Ramos (cell line): ENCODE results near the gene RACK1.
"Not testable (repeated sequence)": the region's sequence is repeated elsewhere in the genome, so short reads cannot be mapped to it uniquely, and the experiment has no call there.

Source experiments
- in situ Hi-C: fragments of 300-500 bp; cut with MboI; formaldehyde crosslinking; loops from one replicate; pipeline ENCODE4 v1.14.3; 2022; ENCODE audit warnings: low sequenced_read_pairs; ENCODE audit not compliant: unreplicated experiment

The RACK1 gene

DNA sequence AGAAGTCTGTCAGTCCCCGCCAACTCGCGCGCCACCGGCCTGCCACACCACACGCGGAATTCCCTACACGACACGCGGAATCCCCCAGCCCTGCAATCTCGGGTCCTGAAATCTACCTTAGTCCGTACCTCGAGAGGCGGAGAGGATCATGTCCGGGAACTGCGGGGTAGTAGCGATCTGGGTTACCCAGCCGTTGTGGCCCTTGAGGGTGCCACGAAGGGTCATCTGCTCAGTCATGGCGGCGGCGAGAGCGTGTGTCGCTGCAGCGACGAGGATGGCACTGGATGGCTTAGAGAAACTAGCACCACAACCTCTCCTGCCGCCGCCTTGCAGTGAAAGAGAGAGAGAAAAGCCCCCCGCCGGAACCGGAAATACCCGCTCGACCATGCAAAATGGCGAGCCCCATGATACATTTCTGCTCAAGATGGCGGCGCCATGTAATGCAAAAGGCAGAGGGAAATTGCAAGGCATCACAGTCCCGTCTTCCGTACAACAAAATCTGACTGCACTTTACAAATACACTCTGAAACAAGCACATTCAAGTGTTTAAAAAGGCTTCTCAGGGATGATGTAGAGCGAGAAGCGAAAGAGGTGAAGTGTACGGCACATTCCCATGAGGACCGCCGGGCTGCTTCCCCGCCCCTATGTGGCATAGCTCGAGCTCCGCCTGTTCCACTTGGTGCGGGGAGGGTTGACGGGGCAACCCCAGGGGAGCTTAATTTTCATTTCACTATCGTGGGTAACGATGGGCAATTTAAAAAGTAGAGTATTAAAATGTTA is at the start of gene RACK1:
Gene RACK1 (minus strand): TSS at position 343 of the 780 bp plus-strand sequence. CDS start 106 bp downstream, at position 237.
- in situ Hi-C loops: no loop called here

- in situ Hi-C loops: not testable (repeated sequence)
These were observed 43.6 kb upstream of the RACK1 start for GRCh38 chr5:181287331-181287730.

DNA sequence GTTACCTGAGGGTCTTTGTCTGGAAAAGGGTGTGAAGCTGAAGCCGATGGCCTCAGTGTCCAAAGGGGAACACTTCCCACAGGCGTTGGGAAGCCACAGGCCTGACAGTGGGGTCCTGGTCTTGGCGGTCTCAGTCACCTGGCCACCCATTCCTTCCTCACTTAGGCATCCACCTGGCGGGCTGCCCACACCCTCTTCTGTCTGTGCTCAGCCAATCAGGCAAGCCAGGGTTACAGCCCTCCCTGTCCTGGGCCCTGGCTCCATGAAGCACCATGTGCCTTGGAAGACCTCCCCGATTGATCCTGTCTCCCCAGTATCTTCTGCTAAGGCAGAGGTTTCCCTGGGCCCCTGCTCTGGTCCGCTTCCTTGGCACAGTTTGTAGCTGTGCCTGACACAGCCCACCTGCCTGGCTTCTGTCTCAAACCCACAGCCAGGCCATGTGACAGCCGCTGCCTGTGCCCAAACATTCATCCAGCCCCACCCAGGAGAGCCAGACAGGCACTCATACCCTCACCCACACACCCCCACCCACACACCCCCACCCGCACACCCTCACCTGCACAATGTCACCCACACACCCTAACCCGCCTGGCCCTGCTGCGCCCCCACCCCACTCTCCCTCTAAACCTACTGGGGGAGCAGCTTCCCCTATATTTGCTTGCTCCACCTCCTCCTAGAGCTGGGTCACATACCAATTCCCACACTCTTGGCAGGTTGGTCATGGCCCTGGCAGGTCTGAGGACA is 42.4 kb upstream of the RACK1 start:
- in situ Hi-C loops: not testable (repeated sequence)

- in situ Hi-C loops: not testable (repeated sequence)
These were observed 40.4 kb upstream of the RACK1 start for GRCh38 chr5:181283841-181284755.

GRCh38 chr5:181283347-181283746 is 39.6 kb upstream of the RACK1 start:
- in situ Hi-C loops: no loop called here

GRCh38 chr5:181282874-181283273 is 39.2 kb upstream of the RACK1 start:
- in situ Hi-C loops: no loop called here

- in situ Hi-C loops: not testable (repeated sequence)
These were observed 38.7 kb upstream of the RACK1 start for GRCh38 chr5:181282415-181282814.

DNA sequence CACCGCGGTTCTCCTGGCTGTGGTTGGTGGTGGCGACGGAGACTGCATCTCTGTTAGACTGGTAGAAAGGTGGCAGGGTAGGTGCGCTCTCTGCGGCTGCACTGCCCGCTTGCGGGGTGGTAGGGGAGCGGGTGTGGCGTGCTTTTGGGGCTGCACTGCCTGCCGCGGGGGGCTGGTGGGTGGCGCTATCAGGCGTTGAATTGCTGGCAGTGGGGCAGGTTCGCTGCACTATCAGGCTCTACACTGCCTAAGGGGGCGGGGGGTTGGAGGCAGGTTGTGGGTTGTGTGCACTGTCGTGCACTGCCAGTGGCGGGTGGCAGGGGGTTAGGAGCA is 38.2 kb upstream of the RACK1 start:
- in situ Hi-C loops: no loop called here

DNA sequence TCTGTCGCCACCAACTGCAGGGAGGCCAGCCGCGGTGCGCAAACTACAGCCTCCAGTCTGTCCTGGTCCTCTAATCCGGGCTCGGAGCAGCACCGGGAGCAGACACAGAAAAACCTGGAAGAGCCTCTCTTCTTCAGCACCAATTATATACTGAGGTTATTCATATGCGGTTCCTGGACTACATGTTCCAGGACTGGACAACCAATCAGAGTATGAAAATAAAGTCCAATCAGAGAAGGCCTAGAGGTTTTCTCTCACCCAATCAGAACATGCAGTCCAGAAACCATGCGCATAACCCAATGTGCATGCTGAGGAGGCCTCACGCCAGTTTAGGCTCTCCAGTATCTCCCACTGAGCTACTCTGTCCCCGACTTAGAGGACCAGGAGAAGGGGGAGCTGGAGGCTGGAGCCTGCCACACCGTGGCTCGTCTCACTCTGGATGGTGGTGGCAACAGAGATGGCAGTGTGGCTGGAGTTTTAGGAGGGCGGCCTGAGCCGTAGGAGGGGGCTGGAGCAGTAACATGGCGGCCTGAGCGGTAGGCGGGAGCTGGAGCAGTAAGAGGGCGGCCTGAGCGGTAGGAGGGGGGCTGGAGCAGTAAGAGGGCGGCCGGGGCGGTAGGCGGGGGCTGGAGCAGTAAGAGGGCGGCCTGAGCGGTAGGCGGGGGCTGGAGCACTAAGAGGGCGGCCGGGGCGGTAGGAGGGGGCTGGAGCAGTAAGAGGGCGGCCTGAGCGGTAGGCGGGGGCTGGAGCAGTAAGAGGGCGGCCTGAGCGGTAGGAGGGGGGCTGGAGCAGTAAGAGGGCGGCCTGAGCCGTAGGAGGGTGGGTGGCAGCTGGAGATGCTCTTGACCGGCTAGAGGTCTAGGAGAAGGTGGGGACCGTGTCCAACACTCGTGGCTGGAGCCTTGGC is 37.6 kb upstream of the RACK1 start:
- in situ Hi-C loops: no loop called here

DNA sequence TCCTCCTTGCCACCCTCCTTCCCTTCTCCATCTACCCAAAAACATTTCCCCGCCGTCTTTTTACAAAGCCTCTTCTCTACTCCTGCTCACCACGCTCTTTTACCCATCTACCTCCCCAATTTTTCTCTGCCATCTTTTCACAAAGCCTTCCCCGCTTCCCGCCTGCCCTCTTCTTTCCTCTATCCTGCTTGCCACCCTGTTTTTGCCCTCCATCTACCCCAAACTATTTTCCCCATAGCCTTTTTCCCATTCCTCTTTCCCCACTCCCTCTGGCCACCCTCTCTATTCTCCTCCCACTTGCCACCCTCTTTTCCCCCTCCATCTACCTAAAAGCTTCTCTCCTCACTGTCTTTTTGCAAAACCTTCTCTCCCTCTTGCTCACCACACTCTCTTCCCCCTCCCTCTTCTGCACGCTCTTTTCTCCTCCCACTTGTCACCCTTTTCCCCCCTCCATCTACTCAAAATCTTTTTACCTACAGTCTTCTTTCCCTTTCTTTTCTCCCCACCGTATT is 36.6 kb upstream of the RACK1 start:
- in situ Hi-C loops: no loop called here

GRCh38 chr5:181273433-181273744 is 29.7 kb upstream of the RACK1 start:
- in situ Hi-C loops: not testable (repeated sequence)

DNA sequence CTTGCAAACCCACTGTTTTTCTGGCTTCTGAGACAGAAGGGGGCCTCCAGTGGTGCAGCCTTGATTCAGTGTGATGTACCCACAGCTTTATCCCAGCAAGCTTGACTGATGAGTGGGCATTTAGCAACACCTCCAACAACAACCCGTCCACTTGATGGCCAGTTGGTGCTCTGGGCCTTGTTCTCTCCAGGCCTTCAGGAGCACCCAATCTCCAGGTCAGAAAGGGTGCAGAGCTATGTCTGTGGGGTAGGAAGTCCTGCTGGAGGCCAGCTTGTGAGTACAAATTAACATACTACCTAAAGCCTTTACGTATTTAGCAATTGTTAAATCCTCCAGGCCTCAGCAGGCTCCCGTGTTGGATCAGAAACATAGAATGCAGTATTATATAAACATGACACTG is 27.4 kb upstream of the RACK1 start:
- in situ Hi-C loops: no loop called here

DNA sequence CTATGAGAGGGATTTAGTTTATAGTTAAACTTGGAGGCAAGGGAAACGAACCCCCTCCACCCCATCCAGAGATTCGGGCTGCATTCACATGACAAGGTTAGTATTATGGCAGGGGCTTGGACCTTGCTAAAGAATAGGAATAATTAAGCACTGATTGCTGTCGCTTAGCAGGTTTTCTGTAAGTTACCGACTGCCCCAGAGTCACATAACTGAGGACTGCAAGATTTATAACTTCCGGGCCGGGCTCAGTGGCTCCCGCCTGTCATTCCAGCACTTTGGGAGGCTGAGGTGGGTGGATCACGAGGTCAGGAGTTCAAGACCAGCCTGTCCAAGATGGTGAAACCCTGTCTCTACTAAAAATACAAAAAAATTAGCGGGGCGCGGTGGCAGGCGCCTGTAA is 24.2 kb upstream of the RACK1 start:
- in situ Hi-C loops: not testable (repeated sequence)

DNA sequence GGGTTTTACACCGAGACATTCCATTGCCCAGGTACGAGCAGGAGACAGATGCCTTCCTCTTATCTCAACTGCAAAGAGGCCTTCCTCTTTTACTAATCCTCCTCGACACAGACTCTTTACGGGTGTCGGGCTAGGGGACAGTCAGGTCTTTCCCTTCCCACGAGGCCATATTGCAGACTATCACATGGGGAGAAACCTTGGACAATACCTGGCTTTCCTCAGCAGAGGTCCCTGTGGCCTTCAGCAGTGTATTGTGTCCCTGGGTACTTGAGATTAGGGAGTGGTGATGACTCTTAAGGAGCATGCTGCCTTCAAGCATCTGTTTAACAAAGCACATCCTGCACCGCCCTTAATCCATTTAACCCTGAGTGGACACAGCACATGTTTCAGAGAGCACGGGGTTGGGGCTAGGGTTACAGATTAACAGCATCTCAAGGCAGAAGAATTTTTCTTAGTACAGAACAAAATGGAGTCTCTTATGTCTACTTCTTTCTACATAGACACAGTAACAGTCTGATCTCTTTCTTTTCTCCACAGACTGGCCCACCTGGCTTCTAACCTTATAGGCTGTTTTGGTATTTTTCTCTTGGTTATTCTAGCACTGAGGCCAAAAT is 23.7 kb upstream of the RACK1 start:
- in situ Hi-C loops: not testable (repeated sequence)

- in situ Hi-C loops: no loop called here
These were observed 21.5 kb upstream of the RACK1 start for GRCh38 chr5:181265092-181265671.

DNA sequence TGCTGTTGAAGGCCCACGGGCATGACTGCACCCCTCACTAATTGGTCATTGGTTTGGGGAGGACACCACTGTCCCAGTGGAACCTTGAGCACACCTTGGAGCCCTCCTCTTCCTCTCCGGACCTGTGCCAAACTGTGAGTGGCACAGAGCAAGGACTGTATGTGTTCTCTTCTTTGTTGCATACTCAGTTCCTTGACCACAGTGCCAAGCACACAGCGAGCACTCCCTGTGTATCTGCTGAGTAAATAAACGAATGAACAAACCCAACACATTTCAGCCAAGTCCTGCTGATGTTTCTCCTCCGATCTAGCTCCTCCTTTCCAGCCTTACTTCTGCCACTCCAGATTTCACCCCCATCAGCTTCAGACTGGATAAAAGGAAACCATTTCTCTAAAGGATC is 19.9 kb upstream of the RACK1 start:
- in situ Hi-C loops: no loop called here

DNA sequence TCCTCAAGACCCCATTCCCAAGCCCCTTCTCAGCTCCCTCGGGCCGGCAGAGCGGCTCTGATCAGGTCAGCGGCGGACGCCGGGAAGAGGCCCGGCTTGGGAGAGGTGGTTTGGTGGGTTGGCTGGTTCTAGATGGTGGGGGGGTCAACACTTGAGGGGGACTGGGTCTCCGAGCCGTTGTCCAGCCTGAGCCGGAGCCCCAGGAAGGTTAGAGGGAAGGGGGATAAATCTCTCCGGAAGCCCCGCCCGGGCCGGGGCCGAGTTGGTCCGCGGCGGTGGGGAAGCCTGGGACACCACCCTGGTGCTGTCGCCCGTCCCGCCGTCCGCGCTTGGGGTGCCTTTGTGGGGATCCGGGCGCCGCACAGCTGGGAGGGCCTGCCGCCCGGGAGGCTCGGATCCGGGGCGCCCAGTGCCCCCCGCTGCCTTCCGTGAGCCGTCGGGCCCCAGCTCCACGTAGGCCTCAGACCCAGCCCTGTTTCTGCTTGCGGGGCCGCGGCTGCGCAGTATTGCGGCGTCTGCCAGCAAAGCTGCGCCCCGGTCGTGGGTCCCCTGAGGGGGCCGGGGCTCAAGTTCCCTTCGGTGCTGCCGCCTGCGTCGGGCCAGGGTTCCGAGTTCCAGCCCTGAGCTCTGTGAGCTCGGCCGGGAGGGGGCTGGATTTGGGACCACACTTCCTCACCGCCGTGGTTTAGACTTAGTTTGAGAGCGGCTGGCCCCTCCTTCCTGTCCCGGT is 17.8 kb upstream of the RACK1 start:
- in situ Hi-C loops: no loop called here

DNA sequence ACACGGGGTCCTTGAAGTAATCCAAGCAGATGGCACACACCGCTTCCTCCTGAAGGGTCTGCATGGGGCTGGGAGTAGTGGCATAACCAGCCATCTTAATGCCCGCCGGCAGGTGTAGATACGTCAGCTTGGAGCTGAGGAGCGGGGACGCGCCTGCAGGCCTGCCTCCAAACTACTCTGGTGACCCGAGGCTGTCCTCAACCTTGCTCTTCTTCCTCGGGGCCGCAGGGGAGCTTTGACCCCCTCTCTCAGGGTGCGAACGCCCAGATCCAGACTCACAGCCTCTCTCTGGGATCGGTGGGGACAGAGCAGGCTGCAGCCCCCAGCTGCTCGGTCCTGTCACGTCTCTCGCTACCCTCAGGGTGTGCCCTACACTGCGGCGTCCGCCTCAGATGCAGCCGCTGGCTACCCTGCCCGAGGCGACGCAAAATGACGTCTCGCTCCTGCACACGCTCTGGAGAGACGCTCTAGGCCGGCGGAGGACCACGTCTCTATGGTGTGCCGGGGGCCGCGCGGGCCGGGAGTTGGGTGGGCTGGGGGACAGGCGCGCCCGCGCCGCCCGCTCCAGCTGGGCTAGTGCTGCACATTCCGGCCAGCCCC is 17.1 kb upstream of the RACK1 start, which contains the start of gene TRIM52:
Gene TRIM52 (minus strand): TSS at position 424 of the 600 bp plus-strand sequence. CDS start 330 bp downstream, at position 94.
- in situ Hi-C loops: no loop called here
